Activated CD4-positive, alpha-beta T cell treated with anti-CD3 and anti-CD28 coated beads for 4 hours (primary cell): ENCODE data around the gene HCFC1R1.

Experiments
- DNase-seq, 2 donors: peaks; one replicate each; pipeline ENCODE4 v3.0.0-alpha.2; 2020

Gene HCFC1R1

GRCh38 chr16:2991566-2992261 lies 32.0 kb downstream of the HCFC1R1 start:
- no peak for DNase-seq

GRCh38 chr16:2990891-2991290 lies 32.9 kb downstream of the HCFC1R1 start:
- no peak for DNase-seq

GRCh38 chr16:2988590-2989099 lies 35.1 kb downstream of the HCFC1R1 start:
- no peak for DNase-seq

DNA sequence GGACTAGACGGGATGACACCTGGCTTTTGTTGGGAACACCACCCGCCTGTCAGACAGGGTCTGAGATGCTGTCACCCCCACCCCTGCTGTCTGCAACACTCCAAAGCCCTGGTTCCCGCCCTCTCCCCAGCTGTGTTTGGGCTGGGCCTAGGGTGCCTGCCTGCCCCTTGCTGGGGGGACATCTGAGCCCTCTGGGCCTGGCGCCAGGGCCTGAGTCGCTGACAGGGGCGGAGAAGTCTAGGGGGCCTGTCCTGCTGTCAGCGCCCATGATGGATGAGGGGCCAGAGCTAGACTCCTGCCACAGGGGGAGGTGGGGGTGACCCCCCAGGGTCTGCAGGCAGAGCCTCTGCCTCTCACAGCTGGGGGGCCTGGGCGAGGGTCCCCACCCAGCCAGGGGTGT lies 35.9 kb downstream of the HCFC1R1 start:
- DNase-seq = no peak

GRCh38 chr16:2987286-2987685 lies 36.5 kb downstream of the HCFC1R1 start:
- DNase-seq = no peak

- no peak for DNase-seq
Measured at GRCh38 chr16:2986623-2987188, 37.0 kb downstream of the HCFC1R1 start.

GRCh38 chr16:2985893-2986355 lies 37.8 kb downstream of the HCFC1R1 start:
- no peak for DNase-seq

- no peak for DNase-seq
Measured at GRCh38 chr16:2985462-2985861, 38.3 kb downstream of the HCFC1R1 start.

DNA sequence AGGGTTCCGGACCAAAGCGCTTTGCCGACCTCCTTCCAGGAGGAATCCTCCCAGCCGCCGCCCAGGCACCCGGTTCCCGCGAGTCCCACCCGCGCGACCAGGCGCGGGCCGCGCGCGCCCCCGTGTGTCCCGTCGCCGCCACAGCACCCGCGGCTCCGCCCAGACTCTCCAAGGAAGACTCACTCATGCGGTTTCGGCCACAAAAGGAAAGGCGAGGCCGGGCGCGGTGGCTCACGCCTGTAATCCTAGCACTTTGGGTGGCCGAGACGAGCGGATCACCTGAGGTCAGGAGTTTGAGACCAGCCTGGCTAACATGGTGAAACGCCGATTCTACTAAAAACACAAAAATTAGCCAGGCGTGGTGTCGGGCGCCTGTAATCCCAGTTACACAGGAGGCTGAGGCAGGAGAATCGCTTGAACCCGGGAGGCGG lies 40.0 kb downstream of the HCFC1R1 start:
- peak; percentile 59 to 63 for DNase-seq

DNA sequence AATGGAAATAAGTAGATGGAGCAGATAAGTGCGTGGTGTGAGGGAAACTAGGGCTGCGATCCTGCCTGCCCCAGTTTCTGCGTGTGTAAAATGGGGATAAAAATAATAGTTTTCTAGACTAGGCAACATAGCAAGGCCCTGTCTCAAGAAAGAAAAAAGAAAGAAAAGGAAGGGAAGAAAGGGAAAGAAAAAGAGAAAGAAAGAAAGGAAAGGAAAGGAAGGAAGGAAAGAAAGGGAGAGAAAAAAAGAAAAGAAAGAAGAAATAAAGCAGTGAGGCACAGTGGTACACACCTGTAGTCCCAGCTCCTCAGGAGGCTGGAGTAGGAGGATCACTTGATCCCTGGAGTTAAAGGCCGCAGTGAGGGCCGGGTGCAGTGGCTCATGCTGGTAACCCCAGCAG lies 41.3 kb downstream of the HCFC1R1 start:
- no peak for DNase-seq

GRCh38 chr16:2981899-2982250 lies 41.9 kb downstream of the HCFC1R1 start:
- no peak for DNase-seq

GRCh38 chr16:2981177-2981898 lies 42.4 kb downstream of the HCFC1R1 start:
- DNase-seq = no peak

DNA sequence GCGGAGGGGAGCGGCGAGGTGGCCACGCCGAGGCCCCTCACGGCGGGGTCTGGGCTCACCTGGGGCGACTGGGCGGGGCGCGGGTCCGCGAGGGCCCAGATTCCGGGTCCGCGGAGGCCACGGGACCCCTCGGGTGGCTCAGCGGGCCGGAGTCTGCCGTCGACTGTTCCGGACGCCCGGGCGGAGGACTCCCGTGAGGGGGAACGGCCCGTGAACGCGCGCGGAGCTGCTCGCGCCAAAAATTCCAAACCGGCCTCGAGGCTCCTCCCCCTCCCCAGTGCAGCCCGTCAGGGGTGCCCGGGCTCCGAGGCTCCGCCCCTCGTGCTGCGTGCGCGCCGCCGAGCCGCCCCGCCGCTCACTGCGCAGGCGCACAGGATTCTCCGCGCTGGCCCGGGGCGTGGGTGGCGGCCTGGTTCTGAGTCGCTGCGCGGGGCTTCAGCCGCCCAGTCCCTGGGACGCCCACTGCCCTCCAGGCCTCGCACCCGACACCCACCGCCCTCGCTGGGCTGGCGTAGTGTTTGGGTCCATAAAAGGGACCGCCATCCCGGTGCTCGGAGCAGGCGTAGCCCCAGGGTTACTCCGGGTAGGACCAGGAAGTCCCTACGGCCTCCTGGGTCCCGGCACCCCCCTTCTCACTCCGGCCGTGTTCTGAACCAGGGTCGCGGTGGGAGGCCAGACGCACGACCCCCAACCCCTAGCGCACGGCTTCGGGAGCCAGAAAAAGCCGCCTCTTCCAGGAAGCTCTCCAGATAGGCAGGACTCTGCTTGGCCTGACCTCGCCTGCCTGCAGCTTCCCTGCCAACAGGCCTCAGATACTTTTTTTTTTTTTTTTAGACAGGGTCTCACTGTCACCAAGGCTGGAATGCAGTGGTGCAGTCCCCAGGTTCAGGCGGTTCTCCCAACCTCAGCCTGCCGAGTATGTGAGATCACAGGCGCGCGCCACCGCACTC lies 43.2 kb downstream of the HCFC1R1 start, which contains the start of gene PKMYT1:
PKMYT1 (minus strand) TSS at position 220 of the 950 bp plus-strand sequence. CDS start 789 bp downstream, outside the sequence.
- DNase-seq = peak; percentile 93 to 94

DNA sequence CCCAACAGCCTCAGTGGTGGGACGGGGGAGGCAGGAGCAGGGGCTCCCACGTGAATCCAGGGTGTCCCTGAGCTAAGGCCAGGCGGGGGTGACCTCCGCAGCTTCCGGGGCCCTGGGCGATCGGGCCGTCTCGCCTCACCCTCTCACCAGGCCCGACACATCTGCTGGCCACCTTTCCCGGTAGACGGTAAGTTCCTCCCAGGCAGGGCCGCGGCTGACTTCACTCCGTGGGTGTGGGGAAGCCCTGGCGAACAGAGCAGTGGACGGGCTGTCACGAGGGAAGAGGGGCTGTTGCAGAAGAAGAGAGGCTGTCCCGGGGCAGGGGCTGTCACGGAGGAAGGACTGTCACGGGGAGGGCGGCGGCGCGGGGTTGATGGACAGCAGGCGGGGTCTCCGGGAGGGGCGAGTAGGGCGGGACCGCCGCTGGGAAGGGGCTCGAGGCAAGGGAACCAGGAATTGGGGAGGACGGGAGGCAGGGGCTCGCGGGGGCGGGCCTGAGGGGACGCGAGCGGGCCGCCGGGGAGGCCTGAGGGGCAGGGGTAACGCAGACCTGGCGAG lies 44.0 kb downstream of the HCFC1R1 start:
- DNase-seq = no peak

- no peak for DNase-seq
Measured at GRCh38 chr16:2977440-2977839, 46.3 kb downstream of the HCFC1R1 start.

- DNase-seq = no peak
Measured at GRCh38 chr16:2976673-2977072, 47.1 kb downstream of the HCFC1R1 start.

DNA sequence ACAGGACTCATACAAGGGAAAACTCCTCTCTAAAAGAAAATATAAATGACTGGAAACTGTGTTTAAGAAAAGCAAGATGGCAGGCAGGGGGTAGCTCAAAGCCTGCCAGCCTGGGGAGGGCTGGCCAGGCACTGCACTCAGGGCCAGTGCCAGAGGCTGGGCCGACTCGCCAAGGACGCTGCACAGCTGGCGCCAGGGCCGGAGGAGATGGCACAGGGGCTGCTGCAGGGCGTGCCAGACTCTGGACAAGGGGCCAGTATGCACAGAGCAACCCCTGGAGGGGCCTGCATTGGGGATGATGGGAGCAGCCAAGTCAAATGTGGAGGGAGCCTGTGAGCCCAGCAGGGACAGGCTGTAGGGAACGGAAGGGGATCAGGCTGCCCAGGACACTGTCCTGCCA lies 47.5 kb downstream of the HCFC1R1 start:
- DNase-seq = no peak

DNA sequence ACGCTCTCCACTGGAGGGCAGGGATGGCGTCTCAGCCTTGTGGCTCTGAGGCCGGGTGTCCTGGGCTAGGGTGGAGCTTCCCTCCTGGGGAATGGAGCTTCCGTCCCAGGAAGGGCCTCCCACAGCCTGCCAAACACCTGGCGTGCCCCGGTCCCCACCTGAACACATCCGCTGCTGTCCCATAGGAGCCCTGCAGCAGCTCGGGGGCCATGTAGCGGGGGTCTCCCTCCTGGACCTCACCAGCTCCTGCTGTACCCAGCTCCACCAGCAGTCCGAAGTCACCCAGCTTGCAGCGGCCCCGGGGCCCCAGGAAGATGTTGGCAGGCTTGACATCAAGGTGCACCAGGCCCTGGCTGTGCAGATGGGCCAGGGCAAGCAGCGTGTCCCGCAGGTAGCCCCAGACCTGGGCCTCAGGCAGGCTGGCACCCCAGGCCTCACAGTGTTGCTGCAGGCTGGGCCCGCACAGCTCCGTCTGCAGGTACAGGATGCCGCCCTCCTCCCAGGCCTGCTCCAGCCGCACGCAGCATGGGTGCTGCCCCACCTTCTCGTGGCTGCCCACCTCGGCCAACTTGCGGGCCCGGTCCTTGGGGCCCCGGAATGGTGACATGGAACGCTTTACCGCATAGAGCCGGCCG lies 48.5 kb downstream of the HCFC1R1 start:
- DNase-seq = no peak

DNA sequence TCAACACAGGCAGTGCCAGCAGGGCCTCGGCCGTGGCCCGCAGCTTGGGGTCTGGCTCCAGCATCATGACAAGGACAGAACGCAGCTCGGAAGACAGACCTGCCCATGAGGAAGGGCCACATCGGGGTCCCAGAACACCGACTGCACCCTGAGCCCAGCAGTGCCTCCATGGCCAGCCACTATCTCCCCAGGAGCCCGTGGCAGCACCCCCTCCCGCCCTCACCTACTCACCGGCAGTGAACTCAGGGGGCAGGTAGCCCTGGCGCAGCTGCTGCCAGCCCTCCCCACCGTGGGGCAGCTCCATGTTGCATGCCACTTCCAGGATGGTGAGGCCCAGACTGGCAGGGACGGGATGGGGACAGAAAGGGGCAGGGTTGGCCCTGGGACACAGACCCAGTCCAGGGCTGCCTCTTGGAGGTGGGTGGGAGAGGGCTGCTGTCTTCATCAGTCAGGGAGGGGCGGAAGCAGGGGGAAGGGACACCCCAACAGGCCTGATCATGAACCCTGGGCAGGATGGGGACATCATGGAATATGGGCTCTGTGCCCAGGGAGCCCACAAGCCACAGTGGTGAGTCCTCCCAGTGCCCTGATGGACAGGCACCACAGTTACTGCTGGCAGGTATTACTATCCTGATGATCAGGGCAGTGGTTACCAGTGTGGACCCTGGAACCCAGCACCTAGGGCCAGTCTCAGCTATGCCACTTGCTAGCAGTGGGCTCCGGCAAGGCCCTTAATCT lies 49.3 kb downstream of the HCFC1R1 start:
- no peak for DNase-seq

DNA sequence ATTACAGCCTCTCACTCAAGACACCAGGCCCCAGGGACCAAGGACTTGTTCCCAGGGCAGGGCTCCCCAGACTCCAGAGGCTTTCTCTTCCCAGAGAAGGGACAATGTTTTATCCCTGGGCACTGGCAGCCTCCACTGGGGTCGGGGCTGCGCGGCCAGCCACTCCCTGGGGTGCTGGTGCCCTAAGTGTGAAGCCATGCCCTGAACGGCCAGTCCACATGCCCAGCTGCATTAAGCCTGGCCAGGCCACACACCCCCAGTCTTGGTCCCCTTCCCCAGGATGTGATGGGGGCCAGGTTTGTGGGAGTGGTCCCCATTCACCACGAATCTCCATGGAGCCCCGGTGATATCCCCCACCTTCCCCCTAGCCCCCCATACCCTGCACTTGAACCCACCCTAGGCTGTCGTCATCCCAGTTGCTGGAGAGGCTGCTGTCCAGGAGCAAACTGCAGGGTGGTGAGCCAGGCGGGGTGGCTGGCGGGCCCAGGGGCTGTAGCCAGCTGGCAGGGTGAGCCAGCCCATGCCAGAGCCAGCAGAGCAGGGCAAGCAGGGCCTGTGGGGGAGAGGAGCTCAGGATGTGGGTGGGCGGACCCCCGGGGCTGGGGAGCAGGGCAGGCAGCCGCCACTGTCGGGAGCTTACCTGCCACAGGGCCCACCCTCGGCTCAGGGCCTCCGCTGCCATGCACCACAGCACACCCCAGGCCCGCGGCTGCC lies 50.0 kb downstream of the HCFC1R1 start:
- DNase-seq = no peak
